Measurements from ENCODE around the gene FOXC2.

DNA sequence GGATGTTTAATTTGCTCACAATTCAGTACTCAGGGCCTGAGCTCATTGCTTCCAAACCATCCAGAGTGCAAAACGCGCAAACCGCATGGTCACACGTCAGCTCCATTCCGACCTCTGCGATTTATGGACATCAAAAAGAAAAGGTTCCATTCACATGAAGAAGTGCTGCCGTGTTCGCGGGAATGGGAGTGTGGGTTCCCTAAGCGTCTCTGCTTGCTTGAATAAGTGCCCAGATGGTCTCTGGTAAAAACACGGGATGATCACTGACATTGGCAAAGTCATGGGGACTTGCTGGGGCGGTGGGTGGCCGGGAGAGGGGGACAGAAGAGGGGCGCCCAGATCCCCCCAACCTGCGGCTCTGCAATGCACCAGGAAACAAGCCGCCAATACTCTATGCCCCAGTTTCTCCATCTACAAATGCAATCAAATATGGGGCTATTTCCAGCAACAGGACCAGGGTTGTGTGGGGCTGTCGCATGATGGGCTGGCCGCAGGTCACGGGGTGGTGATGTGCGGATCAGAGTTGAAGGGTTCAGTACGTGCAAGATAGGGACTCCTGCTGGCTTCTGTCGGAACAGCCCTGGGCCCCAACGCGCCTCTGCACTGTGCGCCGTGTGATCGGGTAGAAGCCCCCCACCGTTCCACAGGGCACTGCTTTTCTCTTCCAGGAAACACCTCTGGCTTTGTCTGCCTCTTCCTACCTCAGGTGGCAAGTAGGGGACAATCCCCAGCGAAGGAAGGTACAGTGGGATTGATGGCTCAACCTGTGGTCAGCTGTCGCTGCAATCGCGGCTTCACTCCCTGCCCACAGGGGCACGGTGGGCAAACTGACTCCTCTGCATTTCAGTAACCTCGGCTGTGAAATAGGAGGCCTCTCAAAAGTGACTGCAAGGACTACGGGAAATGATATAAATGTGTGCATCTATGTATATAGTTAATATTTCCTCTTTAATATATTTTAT, 45.1 kb upstream of the FOXC2 start:
- TF ChIP-seq, protein P1, sequence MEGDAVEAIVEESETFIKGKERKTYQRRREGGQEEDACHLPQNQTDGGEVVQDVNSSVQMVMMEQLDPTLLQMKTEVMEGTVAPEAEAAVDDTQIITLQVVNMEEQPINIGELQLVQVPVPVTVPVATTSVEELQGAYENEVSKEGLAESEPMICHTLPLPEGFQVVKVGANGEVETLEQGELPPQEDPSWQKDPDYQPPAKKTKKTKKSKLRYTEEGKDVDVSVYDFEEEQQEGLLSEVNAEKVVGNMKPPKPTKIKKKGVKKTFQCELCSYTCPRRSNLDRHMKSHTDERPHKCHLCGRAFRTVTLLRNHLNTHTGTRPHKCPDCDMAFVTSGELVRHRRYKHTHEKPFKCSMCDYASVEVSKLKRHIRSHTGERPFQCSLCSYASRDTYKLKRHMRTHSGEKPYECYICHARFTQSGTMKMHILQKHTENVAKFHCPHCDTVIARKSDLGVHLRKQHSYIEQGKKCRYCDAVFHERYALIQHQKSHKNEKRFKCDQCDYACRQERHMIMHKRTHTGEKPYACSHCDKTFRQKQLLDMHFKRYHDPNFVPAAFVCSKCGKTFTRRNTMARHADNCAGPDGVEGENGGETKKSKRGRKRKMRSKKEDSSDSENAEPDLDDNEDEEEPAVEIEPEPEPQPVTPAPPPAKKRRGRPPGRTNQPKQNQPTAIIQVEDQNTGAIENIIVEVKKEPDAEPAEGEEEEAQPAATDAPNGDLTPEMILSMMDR (conservative IDR thresholded peaks at IDR 0.05 in 1 of 2, IDR thresholded peaks at IDR 0.05 in 1 of 2; ENCODE audit: extremely low read depth in 1 of 2, insufficient read depth in 1 of 2, low read depth in 1 of 2, low read length in 2 of 2): no peak
- TF ChIP-seq EZH2 (IDR thresholded peaks at IDR 0.05; ENCODE audit: borderline replicate concordance, low read length): no peak
